Vagina (tissue), 2 donors: Measurements from ENCODE around the gene THY1.

Source experiments
- POLR2A ChIP-seq, 2 donors: fragments of 450-650 bp; IDR thresholded peaks; one replicate each; pipeline ENCODE4 v1.6.1; 2017; ENCODE audit warnings: antibody characterized with exemption in 2 of 2, mild to moderate bottlenecking in 2 of 2, moderate library complexity in 2 of 2
- POLR2AphosphoS5 ChIP-seq, 2 donors: sonication (generic); formaldehyde crosslinking; IDR thresholded peaks; one replicate each; pipeline ENCODE4 v1.9.0; 2017; ENCODE audit warnings: antibody characterized with exemption in 2 of 2, mild to moderate bottlenecking in 2 of 2, low read depth in 1 of 2; ENCODE audit not compliant: insufficient read depth in 1 of 2
- TF ChIP-seq, protein P1 (sequence below), 3 experiments: fragments of 450-650 bp in 2 of 3; fragments of 200-600 bp in 1 of 3; sonication (generic) in 1 of 3; IDR thresholded peaks; one replicate each; pipeline ENCODE4 v1.5.1; 2017 to 2019; ENCODE audit warnings: antibody characterized with exemption in 3 of 3, mild to moderate bottlenecking in 2 of 3, moderate library complexity in 2 of 3

DNA sequence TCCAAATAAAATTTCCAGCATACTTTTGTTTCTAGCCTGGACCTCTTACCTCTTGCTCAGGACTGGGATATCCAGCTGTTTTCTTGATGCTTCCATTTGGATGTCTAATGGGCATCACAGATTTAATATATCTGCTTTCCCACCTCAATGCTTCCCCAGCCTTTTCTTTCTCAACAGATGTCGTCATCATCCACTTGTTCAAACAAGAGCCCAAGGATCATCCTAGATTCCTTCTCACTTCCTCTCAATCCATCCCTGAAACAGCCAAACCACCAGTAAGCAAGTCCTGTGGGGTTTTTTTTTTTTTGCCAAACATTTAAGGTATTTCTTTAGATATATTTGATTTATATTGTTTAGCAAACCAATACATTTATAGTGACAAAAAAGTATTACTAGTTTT is 12.5 kb downstream of the THY1 start:
- TF ChIP-seq, protein P1, sequence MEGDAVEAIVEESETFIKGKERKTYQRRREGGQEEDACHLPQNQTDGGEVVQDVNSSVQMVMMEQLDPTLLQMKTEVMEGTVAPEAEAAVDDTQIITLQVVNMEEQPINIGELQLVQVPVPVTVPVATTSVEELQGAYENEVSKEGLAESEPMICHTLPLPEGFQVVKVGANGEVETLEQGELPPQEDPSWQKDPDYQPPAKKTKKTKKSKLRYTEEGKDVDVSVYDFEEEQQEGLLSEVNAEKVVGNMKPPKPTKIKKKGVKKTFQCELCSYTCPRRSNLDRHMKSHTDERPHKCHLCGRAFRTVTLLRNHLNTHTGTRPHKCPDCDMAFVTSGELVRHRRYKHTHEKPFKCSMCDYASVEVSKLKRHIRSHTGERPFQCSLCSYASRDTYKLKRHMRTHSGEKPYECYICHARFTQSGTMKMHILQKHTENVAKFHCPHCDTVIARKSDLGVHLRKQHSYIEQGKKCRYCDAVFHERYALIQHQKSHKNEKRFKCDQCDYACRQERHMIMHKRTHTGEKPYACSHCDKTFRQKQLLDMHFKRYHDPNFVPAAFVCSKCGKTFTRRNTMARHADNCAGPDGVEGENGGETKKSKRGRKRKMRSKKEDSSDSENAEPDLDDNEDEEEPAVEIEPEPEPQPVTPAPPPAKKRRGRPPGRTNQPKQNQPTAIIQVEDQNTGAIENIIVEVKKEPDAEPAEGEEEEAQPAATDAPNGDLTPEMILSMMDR (IDR thresholded peaks at IDR 0.05): no peak
- TF ChIP-seq POLR2AphosphoS5 (IDR thresholded peaks at IDR 0.05; ENCODE audit: insufficient read depth in 1 of 2, low read depth in 1 of 2): no peak
- TF ChIP-seq POLR2A (IDR thresholded peaks at IDR 0.05): no peak
